WTC11 (cell line): ENCODE measurements around the gene WASF3. TPM values are rescaled to one million over a fixed set of nuclear protein-coding genes. Genes with fewer than 3 reads are reported as not detected.

Experiments used
- ATAC-seq: fragments of 200-7000 bp; cut with Tn5 transposase; 2 replicates; pipeline ENCODE4 v1.10.0; 2021; ENCODE audit warnings: mild to moderate bottlenecking, moderate library complexity
- CTCF ChIA-PET: fragments of 300-600 bp; sonication (Branson Sonifier 250); formaldehyde crosslinking; loops from one replicate; lab custom pipeline; 2021; ENCODE audit warnings: antibody characterized with exemption; lab: Charles Lee
- POLR2A ChIA-PET: fragments of 350-600 bp; sonication (Branson Sonifier 250); formaldehyde crosslinking; loops from one replicate; lab custom pipeline; 2021; ENCODE audit warnings: antibody characterized with exemption; lab: Charles Lee
- DNase-seq: peaks from one replicate; pipeline ENCODE4 v3.0.0; 2021; ENCODE audit warnings: low spot score
- H3K27ac Mint-ChIP-seq: 2 replicates; pipeline ENCODE4 v1.8.0; 2021; ENCODE audit warnings: mixed read lengths
- H3K27me3 Mint-ChIP-seq: 2 replicates; pipeline ENCODE4 v1.8.0; 2021; ENCODE audit warnings: low read depth, mild to moderate bottlenecking, moderate library complexity, mixed read lengths
- H3K36me3 Mint-ChIP-seq: 2 replicates; pipeline ENCODE4 v1.8.0; 2021; ENCODE audit warnings: mixed read lengths
- H3K4me1 Mint-ChIP-seq: 2 replicates; pipeline ENCODE4 v1.8.0; 2022; ENCODE audit warnings: mixed read lengths
- H3K4me3 Mint-ChIP-seq: 2 replicates; pipeline ENCODE4 v1.8.0; 2021; ENCODE audit warnings: mild to moderate bottlenecking, moderate library complexity, mixed read lengths
- H3K9me3 Mint-ChIP-seq: 2 replicates; pipeline ENCODE4 v1.8.0; 2021; ENCODE audit warnings: mixed read lengths
- CBFB ChIP-seq: sonication (generic); formaldehyde crosslinking; IDR thresholded peaks from 2 replicates; pipeline ENCODE4 v1.8.1; 2022; ENCODE audit warnings: mild to moderate bottlenecking, low read depth, missing genetic modification reagents
- CREB1 ChIP-seq: sonication (generic); formaldehyde crosslinking; IDR thresholded peaks from 2 replicates; pipeline ENCODE4 v1.8.0; 2023; ENCODE audit warnings: mild to moderate bottlenecking, missing genetic modification reagents
- GRHL2 ChIP-seq: fragments of 250-450 bp; sonication (Bioruptor Pico); IDR thresholded peaks from 2 replicates; pipeline ENCODE4 v1.8.0; 2022; ENCODE audit warnings: mild to moderate bottlenecking, moderate library complexity; ENCODE audit not compliant: insufficient replicate concordance, severe bottlenecking
- MYBL2 ChIP-seq: sonication (generic); formaldehyde crosslinking; IDR thresholded peaks from 2 replicates; pipeline ENCODE4 v1.8.1; 2023; ENCODE audit warnings: mild to moderate bottlenecking, moderate library complexity, missing genetic modification reagents
- NFATC4 ChIP-seq: fragments of 250-450 bp; sonication (Bioruptor Pico); IDR thresholded peaks from 2 replicates; pipeline ENCODE4 v1.9.0; 2021; ENCODE audit warnings: mild to moderate bottlenecking
- NFYB ChIP-seq: sonication (generic); formaldehyde crosslinking; conservative IDR thresholded peaks from 2 replicates; pipeline ENCODE4 v1.8.0; 2022; ENCODE audit warnings: low read depth, missing genetic modification reagents
- RELA ChIP-seq: sonication (generic); formaldehyde crosslinking; IDR thresholded peaks from 2 replicates; pipeline ENCODE4 v1.8.1; 2022; ENCODE audit warnings: missing genetic modification reagents, mild to moderate bottlenecking, borderline replicate concordance
- TEAD4 ChIP-seq: sonication (generic); formaldehyde crosslinking; IDR thresholded peaks from 2 replicates; pipeline ENCODE4 v1.8.0; 2022; ENCODE audit warnings: mild to moderate bottlenecking, missing genetic modification reagents
- ZNF317 ChIP-seq: sonication (generic); formaldehyde crosslinking; IDR thresholded peaks from 2 replicates; pipeline ENCODE4 v1.8.1; 2023; ENCODE audit warnings: low read depth, mild to moderate bottlenecking, moderate library complexity, missing genetic modification reagents, borderline replicate concordance
- ZNF396 ChIP-seq: fragments of 250-450 bp; sonication (Bioruptor Pico); IDR thresholded peaks from 2 replicates; pipeline ENCODE4 v1.8.0; 2021; ENCODE audit warnings: mild to moderate bottlenecking, moderate library complexity, borderline replicate concordance
- ZNF423 ChIP-seq: fragments of 250-450 bp; sonication (Bioruptor Pico); IDR thresholded peaks from 2 replicates; pipeline ENCODE4 v2.1.2; 2022; ENCODE audit warnings: mild to moderate bottlenecking, moderate library complexity
- ZNF671 ChIP-seq: fragments of 250-450 bp; sonication (Bioruptor Pico); IDR thresholded peaks from 2 replicates; pipeline ENCODE4 v1.8.0; 2021; ENCODE audit warnings: mild to moderate bottlenecking
- total RNA-seq: library from RNA; stranded (reverse); gene quantifications from 3 replicates; pipeline ENCODE4 v1.2.3, GENCODE V29; 2021
- TF ChIP-seq, protein P1 (sequence below): fragments of 200-600 bp; IDR thresholded peaks from 2 replicates; pipeline ENCODE4 v1.8.0; 2022; ENCODE audit warnings: antibody characterized with exemption
- TF ChIP-seq, protein P2 (sequence below): sonication (generic); formaldehyde crosslinking; IDR thresholded peaks from 2 replicates; pipeline ENCODE4 v1.8.0; 2022; ENCODE audit warnings: mild to moderate bottlenecking, missing genetic modification reagents
- TF ChIP-seq, protein P3 (sequence below): fragments of 250-450 bp; sonication (Bioruptor Pico); IDR thresholded peaks from 2 replicates; pipeline ENCODE4 v1.9.0; 2021; ENCODE audit warnings: mild to moderate bottlenecking
- TF ChIP-seq, protein P4 (sequence below): sonication (generic); formaldehyde crosslinking; IDR thresholded peaks from 2 replicates; pipeline ENCODE4 v1.8.1; 2023; ENCODE audit warnings: mild to moderate bottlenecking, missing genetic modification reagents, moderate library complexity
- TF ChIP-seq, protein P5 (sequence below): sonication (generic); formaldehyde crosslinking; IDR thresholded peaks from 2 replicates; pipeline ENCODE4 v1.8.1; 2023; ENCODE audit warnings: mild to moderate bottlenecking, missing genetic modification reagents, moderate library complexity
- TF ChIP-seq, protein P6 (sequence below): sonication (generic); formaldehyde crosslinking; IDR thresholded peaks from 2 replicates; pipeline ENCODE4 v1.8.1; 2023; ENCODE audit warnings: mild to moderate bottlenecking, missing genetic modification reagents
- TF ChIP-seq, protein P7 (sequence below): sonication (generic); formaldehyde crosslinking; IDR thresholded peaks from 2 replicates; pipeline ENCODE4 v1.8.1; 2022; ENCODE audit warnings: low read depth, missing genetic modification reagents, borderline replicate concordance
- TF ChIP-seq, protein P8 (sequence below): sonication (generic); formaldehyde crosslinking; IDR thresholded peaks from 2 replicates; pipeline ENCODE4 v1.8.0; 2022; ENCODE audit warnings: mild to moderate bottlenecking, missing genetic modification reagents

Gene WASF3
- total RNA-seq, 1 experiment from 2014 or later = 26.8 TPM

DNA sequence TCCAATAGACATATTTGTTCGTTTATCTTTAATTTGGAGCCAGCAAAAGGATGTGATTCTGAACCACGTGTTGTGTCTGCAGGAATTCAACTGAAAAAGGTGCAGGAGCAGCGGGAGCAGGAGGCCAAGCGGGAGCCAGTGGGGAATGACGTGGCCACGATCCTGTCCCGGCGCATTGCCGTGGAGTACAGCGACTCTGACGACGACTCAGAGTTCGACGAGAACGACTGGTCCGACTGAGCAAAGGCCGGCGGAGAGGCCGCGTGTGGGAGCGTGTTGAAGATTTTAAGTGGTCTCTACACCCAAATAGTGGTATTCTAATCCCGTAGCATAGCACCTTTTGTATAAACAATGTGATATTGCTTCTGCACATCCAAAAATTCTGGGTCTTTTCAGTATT lies 128.1 kb downstream of the WASF3 start (continued):
- no peak for TF ChIP-seq MYBL2 (CRISPR knock-in tag)
- TF ChIP-seq, protein P1, sequence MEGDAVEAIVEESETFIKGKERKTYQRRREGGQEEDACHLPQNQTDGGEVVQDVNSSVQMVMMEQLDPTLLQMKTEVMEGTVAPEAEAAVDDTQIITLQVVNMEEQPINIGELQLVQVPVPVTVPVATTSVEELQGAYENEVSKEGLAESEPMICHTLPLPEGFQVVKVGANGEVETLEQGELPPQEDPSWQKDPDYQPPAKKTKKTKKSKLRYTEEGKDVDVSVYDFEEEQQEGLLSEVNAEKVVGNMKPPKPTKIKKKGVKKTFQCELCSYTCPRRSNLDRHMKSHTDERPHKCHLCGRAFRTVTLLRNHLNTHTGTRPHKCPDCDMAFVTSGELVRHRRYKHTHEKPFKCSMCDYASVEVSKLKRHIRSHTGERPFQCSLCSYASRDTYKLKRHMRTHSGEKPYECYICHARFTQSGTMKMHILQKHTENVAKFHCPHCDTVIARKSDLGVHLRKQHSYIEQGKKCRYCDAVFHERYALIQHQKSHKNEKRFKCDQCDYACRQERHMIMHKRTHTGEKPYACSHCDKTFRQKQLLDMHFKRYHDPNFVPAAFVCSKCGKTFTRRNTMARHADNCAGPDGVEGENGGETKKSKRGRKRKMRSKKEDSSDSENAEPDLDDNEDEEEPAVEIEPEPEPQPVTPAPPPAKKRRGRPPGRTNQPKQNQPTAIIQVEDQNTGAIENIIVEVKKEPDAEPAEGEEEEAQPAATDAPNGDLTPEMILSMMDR = no peak

DNA sequence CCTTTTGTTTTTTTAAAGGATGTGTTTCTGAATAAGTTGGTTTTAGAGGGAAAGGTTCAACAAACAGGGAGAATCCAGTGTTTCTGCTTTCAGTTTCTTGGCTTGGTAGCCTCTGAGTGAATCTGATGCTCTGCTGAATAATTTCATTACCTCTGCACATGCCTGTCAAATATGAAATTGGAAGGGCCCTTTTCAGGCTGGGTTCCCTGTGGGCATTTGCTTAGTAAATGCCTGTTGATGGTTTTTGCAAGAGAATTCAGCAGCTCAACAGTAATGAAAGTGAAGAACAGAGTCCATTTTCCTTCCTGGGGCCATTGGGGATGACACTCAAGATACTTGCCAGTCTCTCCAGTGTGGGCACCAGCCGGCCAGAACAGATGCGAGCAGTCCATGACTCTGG lies 128.8 kb downstream of the WASF3 start:
- ATAC-seq = no peak
- no peak for DNase-seq
- TF ChIP-seq TEAD4 (CRISPR knock-in tag) (no peak), GRHL2 (CRISPR knock-in tag) (no peak), CREB1 (CRISPR knock-in tag) (no peak), NFATC4 (CRISPR knock-in tag) (no peak), ZNF317 (CRISPR knock-in tag) (no peak), ZNF423 (no peak)
- TF ChIP-seq, protein P2, sequence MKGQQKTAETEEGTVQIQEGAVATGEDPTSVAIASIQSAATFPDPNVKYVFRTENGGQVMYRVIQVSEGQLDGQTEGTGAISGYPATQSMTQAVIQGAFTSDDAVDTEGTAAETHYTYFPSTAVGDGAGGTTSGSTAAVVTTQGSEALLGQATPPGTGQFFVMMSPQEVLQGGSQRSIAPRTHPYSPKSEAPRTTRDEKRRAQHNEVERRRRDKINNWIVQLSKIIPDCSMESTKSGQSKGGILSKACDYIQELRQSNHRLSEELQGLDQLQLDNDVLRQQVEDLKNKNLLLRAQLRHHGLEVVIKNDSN (CRISPR knock-in tag) = no peak
- TF ChIP-seq, protein P3, sequence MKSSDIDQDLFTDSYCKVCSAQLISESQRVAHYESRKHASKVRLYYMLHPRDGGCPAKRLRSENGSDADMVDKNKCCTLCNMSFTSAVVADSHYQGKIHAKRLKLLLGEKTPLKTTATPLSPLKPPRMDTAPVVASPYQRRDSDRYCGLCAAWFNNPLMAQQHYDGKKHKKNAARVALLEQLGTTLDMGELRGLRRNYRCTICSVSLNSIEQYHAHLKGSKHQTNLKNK (CRISPR knock-in tag) = no peak
- TF ChIP-seq, protein P4, sequence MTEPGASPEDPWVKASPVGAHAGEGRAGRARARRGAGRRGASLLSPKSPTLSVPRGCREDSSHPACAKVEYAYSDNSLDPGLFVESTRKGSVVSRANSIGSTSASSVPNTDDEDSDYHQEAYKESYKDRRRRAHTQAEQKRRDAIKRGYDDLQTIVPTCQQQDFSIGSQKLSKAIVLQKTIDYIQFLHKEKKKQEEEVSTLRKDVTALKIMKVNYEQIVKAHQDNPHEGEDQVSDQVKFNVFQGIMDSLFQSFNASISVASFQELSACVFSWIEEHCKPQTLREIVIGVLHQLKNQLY = no peak
- TF ChIP-seq, protein P5, sequence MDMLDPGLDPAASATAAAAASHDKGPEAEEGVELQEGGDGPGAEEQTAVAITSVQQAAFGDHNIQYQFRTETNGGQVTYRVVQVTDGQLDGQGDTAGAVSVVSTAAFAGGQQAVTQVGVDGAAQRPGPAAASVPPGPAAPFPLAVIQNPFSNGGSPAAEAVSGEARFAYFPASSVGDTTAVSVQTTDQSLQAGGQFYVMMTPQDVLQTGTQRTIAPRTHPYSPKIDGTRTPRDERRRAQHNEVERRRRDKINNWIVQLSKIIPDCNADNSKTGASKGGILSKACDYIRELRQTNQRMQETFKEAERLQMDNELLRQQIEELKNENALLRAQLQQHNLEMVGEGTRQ (CRISPR knock-in tag) = no peak
- TF ChIP-seq, protein P6, sequence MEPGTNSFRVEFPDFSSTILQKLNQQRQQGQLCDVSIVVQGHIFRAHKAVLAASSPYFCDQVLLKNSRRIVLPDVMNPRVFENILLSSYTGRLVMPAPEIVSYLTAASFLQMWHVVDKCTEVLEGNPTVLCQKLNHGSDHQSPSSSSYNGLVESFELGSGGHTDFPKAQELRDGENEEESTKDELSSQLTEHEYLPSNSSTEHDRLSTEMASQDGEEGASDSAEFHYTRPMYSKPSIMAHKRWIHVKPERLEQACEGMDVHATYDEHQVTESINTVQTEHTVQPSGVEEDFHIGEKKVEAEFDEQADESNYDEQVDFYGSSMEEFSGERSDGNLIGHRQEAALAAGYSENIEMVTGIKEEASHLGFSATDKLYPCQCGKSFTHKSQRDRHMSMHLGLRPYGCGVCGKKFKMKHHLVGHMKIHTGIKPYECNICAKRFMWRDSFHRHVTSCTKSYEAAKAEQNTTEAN = no peak
- CTCF ChIA-PET = interaction anchor here (1.0 to 2.1 kb wide), 2 partner anchors 12 to 502 kb away, joined by 6 to 8 read pairs; no protein-coding TSS in a partner anchor
- no peak overlapping the region for H3K4me3 Mint-ChIP-seq
- POLR2A ChIA-PET = no interaction called here
- H3K36me3 Mint-ChIP-seq = peaks cover 46% of the 10 kb centered on the region
- H3K27me3 Mint-ChIP-seq = no peaks in the 10 kb centered on the region
- H3K27ac Mint-ChIP-seq = no peak overlapping the region
- H3K4me1 Mint-ChIP-seq = no peaks in the 10 kb centered on the region
- peaks cover 14% of the 10 kb centered on the region; the same call in 1 of the 2 replicates for H3K9me3 Mint-ChIP-seq

DNA sequence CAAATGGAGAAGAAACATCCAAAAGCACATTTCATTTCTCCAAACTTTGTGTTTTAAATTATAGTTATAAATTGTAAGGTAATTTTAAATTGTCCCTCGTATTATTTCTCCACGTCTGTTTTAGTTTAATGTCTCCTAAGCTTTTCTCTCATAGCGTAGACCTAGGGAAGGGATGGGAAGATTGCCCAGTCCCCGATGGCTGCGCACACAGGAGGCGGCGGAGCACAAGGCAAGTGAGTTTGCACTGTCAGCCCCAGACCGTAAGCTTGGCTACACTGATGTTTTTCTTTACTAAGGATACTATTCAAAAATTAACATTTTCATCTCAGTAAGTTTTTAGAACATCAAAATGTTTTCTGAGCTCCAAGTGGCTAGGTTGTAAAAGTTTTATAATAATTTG lies 130.8 kb downstream of the WASF3 start:
- H3K36me3 Mint-ChIP-seq = peaks cover 36% of the 10 kb centered on the region
- H3K9me3 Mint-ChIP-seq = peaks cover 14% of the 10 kb centered on the region; the same call in 1 of the 2 replicates
- CTCF ChIA-PET = interaction anchor here (1.1 to 2.1 kb wide), 2 partner anchors 10 to 504 kb away, joined by 7 to 8 read pairs; no protein-coding TSS in a partner anchor
- no peak overlapping the region for H3K4me3 Mint-ChIP-seq
- no peak overlapping the region for H3K27ac Mint-ChIP-seq
- POLR2A ChIA-PET = no interaction called here
- ATAC-seq = no peak
- no peaks in the 10 kb centered on the region for H3K4me1 Mint-ChIP-seq
- H3K27me3 Mint-ChIP-seq = no peaks in the 10 kb centered on the region
- no peak for DNase-seq
- TF ChIP-seq NFYB (CRISPR knock-in tag) (no peak), RELA (CRISPR knock-in tag) (no peak), ZNF396 (CRISPR knock-in tag) (no peak), ZNF671 (CRISPR knock-in tag) (no peak), CBFB (CRISPR knock-in tag) (no peak), ZNF317 (CRISPR knock-in tag) (no peak)
- TF ChIP-seq, protein P7, sequence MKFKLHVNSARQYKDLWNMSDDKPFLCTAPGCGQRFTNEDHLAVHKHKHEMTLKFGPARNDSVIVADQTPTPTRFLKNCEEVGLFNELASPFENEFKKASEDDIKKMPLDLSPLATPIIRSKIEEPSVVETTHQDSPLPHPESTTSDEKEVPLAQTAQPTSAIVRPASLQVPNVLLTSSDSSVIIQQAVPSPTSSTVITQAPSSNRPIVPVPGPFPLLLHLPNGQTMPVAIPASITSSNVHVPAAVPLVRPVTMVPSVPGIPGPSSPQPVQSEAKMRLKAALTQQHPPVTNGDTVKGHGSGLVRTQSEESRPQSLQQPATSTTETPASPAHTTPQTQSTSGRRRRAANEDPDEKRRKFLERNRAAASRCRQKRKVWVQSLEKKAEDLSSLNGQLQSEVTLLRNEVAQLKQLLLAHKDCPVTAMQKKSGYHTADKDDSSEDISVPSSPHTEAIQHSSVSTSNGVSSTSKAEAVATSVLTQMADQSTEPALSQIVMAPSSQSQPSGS = no peak
- TF ChIP-seq, protein P1 = no peak
- TF ChIP-seq, protein P8, sequence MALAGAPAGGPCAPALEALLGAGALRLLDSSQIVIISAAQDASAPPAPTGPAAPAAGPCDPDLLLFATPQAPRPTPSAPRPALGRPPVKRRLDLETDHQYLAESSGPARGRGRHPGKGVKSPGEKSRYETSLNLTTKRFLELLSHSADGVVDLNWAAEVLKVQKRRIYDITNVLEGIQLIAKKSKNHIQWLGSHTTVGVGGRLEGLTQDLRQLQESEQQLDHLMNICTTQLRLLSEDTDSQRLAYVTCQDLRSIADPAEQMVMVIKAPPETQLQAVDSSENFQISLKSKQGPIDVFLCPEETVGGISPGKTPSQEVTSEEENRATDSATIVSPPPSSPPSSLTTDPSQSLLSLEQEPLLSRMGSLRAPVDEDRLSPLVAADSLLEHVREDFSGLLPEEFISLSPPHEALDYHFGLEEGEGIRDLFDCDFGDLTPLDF (CRISPR knock-in tag) = no peak
